Middle frontal gyrus (tissue), 1 donor: ENCODE results near the gene KANK4.
"Not testable (repeated sequence)": the region's sequence is repeated elsewhere in the genome, so short reads cannot be mapped to it uniquely, and the experiment has no call there.

Source experiments
- DNase-seq: peaks from one replicate; pipeline ENCODE4 v3.0.0-alpha.2; 2015; ENCODE audit warnings: low spot score; ENCODE audit errors: extremely low spot score

Gene KANK4

DNA sequence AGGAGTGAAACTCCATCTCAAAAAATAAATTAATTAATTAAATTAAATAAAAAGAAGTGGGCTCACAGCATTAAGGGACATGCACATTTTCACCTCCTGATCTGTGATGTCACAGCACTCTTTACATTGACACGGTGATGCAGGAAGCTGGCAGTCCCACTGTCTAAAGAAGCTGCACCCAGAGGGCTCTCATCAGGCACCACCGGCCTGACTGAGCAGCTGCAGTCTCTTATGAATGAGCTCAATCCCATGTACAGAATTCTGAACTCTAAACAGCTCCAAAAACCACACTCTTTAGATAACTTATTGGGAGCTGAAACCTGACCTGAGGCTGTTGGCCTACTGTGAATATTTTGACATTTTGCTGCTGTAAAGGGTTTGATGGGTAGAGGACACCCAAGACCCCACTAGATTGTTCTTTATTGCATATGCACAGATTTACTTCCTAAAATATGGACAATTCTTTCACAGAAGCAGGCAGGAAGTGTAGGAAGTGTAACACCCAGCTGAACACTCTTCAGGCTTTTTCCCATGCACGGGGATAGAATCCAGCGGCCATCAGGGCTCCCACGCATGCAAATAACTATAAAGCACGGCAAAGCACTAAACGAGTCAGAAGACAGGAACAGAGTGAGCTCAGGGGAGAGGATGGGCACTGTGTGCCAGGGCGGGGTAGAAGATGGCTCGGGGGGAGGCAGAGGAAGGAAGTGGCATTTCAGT is 78.4 kb downstream of the KANK4 start:
- no peak for DNase-seq

DNA sequence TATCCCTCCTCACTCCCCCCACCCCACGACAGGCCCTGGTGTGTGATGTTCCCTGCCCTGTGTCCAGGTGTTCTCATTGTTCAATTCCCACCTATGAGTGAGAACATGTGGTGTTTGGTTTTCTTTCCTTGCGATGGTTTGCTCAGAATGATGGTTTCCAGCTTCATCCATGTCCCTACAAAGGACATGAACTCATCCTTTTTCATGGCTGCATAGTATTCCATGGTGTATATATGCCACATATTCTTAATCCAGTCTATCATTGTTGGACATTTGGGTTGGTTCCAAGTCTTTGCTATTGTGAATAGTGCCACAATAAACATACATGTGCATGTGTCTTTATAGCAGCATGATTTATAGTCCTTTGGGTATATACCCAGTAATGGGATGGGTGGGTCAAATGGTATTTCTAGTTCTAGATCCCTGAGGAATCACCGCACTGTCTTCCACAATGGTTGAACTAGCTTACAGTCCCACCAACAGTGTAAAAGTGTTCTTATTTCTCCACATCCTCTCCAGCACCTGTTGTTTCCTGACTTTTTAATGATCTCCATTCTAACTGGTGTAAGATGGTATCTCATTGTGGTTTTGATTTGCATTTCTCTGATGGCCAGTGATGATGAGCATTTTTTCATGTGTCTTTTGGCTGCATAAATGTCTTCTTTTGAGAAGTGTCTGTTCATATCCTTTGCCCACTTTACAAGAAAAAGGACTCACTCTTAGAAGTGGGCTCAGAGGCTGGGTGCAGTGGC is 79.4 kb downstream of the KANK4 start:
- DNase-seq, result not testable (repeated sequence)

DNA sequence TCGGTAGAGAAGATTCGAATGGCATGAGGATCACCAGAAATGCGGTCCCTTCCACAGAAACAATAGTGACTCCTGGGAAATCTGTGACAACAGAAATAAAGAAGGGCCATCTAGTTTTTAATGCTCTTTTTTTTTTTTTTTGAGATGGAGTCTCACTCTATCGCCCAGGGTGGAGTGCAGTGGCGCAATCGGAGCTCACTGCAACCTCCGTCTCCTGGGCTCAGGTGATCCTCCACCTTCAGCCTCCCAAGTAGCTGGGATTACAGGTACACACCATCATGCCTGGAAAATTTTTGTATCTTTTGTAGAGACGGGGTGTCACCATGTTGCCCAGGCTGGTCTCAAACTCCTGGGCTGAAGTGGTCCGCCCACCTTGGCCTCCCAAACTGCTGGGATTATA is 80.7 kb downstream of the KANK4 start:
- no peak for DNase-seq

DNA sequence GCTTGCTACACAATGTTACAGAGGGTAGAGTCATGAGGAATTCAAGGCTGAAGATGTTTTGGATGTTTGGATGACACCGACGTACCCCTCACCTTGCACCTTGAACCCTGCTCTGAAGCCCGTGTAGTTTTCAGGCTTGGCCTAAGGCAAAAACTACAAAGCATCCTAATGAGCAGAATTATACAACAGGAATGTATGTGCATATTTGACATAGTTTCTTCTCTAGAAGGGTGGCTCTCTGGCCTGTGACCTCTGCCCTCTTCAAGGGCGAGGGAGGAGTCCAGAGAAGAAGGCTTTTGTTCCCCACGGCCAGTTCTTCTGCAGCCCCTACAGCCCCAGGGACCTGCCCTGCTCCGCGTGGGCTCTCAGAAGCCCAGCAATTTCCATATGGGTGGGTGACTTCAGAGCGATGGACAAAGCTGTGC is 81.3 kb downstream of the KANK4 start:
- DNase-seq, result no peak

DNA sequence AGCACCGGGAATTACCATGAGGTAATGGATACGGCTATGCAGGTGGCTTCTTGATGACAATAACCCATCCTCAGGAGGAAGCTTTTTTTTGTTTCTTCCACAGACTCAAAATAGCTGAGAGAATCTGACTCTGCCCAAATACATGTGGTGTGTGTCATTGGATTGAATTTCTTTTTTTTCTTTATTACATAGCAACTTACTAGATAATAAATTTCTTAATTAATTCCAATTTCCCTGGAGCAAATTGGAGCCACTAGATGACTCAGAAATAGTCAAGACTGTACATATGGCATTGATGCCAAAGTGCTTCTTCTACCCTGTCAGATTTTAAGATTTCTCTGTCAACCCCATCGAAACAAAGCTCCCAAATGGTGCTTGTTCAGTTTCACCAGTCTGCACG is 81.9 kb downstream of the KANK4 start:
- DNase-seq, result no peak

DNA sequence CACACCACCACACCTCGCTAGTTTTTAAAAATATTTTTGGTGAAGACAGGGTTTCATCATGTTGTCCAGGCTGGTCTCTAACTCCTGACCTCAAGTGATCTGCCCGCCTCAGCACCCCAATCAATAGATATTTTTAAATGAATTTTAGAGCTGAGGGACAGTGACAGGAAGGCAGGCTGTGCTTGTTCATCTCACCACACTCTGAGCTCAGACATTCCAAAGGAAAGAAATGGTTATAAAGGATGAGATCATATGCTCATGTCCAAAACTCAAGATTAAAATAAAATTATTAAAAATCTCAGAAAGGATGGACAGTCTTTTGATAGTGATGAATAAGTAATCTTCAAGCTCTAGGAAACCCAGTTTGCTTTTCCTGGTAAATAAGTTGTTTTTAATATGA is 83.7 kb downstream of the KANK4 start:
- DNase-seq, result no peak

DNA sequence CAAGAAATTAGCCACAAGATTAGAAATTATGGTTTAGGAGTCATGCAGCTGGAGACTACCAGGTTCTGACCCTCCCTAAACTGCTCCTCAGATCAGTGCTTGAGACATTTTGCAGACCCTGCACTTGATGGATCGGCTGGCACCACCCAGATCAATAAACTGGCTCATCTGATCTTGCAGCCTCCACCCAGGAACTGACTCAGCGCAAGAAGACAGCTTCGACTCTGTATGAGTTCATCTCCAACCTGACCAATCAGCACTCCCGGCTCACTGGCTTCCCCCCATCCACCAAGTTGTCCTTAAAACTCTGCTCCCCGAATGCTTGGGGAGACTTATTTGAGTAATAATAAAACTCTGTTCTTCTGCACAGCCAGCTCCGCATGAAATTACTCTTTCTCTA is 84.5 kb downstream of the KANK4 start:
- DNase-seq, result no peak

DNA sequence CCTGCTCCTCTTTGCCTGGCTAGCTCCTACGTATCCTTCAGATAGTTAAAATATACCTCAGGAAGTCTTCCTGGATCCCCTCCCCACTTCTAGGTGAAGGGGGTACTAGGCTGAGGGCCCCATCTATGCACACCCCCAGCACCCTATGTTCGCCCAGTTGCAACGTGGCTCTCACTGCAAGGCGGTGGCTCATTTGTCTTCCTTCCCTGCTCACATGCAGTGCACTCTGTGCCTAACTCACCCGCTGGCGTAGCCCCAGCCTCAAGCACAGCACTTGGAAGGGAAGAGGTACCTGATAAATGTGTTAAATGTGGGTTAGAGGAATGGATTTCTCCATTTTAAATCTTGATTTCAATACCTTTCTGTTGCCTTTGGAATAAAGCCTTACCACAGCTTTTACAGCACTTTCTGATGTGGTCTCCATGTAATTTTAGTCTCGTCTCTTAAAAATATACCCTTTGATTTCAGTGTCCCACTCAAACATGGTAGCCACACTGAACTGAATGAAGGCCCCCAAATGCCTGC is 85.2 kb downstream of the KANK4 start:
- DNase-seq, result no peak

DNA sequence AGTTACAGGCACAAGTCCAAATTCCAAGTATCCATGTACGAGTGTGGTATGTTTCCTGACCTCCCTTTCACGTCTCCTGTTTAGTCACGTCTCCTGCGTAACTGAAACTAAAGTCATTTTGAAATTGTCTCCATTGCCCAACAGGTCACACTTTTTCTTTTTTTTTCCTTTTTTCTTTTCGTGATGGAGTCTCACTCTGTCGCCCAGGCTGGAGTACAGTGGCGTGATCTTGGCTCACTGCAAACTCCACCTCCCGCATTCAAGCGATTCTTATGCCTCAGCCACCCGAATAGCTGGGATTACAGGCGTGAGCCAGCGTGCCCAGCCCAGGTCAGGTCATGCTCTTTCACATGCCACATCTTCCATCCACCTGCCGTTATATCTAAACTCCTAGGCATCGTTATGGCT is 86.4 kb downstream of the KANK4 start:
- no peak for DNase-seq

DNA sequence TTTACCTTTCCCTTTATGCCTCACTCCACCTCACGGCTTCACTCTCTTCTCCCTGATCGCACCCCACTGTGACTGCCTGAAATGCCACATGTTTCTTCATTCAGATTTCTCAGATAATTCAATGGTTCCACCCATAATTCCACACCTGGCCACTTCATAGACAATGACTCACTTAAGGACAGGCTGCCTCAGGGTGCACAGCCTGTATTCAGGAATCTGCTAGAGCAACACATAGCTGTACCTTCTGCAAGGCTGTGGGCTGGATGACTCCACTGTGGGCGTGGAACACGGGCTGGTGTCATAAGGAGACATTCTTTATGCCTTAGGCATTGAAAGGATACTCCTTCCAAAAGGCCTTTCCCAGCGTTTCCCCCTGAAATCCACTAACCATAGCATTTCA is 88.5 kb downstream of the KANK4 start:
- DNase-seq, result no peak

DNA sequence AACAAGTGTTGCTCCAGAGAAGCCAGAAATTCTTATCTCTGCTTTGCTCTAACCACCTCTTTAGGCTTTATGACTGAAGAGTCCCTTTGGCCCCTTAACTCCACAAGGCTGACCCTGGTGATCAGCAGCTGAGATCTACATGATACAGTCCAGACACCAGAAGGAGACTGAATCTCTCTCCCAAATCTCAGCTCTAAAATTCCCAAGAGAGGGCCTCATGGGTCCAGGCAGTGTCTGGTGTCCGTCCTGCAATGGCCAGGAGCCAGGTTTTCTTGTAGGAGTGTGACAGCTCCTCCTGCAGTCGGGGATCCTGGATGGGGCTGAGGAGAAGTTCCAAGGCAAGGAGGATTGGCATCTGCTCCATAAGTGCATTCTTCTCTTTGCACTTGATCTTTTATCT is 89.3 kb downstream of the KANK4 start:
- no peak for DNase-seq

DNA sequence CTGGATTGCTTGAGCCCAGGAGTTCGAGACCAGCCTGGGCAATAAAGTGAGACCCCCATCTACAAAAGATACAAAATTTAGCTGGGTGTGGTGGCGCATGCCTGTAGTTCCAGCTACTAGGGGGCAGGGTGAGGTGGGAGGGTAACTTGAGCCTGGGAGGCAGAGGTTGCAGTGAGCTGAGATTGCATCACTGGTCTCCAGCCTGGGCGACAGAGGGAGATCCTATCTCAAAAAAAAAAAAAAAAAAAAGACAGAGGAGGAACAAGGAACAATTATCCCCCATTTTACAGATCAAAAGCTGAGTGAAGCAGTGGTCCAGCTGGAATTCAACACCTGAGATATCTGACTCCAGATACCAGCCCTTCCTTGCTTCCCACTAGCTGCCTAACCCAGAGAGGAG is 89.8 kb downstream of the KANK4 start:
- DNase-seq, result no peak

DNA sequence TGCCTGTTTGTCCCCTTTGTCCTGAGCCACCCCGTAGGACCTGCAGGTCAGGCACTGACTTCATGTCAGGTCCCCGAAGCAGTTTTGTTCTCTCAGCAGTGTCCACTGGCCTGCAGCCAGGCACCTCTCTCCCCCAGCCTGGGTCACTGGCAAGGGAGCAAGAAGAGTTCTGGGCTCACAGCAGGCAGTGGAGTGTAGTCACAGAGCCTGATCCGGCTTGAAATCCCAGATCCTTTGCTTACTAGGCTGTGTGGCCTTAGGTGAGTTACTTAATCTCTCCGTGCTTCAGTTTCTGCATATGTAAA is 90.4 kb downstream of the KANK4 start:
- DNase-seq, result no peak

DNA sequence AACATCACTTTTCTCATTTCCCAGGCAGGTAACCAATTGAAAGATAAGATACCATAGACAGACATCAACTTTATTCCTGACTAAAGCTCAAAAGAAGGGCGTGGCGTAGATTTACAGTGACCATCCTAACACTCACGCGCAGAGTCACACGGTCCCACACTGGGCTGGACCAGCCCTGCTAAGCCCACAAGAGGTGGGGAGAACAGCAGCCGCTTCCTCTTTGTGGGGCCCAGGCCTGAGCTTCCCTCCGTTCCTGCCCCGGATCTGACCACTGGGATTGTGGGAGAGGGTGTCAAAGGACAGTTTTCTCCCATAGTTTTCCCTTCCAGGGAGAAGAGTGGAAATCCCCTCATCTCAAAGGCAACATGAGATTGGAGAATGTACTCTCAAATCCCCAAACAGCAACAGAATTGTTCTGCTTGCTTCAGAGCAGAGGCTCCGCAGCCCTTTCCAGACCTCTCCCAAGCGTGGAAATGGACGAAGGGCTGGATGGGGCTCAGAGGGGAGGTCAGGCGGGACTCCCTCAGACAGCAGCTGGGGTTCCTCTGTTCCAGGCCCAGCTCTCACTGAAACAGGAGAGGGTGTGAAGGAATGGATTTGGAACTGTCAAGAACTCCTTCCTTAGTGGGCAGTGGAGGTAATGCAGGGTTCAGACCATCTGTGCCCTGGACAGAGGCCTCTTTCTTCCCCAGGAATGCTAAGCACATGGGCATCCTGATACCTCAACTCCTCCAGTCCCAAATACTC is 90.9 kb downstream of the KANK4 start:
- DNase-seq, result no peak

DNA sequence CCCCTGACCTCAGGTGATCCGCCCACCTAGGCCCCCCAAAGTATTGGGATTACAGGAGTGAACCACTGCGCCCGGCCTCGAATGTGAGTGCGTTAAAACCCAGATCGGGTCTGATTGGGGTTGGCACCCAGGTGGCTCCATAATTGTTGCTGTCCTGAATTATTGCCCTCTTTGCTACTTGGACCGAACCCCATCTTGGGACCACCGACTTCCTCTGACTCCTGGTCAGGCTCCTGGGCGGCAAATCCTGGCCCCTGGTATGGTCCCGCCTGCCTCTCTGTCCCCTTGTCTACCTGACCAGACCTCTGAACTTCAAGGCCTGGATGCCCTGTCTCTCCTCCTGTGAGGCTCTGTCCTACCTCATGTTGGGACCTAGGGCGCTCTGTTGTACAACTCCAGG is 91.7 kb downstream of the KANK4 start:
- no peak for DNase-seq

DNA sequence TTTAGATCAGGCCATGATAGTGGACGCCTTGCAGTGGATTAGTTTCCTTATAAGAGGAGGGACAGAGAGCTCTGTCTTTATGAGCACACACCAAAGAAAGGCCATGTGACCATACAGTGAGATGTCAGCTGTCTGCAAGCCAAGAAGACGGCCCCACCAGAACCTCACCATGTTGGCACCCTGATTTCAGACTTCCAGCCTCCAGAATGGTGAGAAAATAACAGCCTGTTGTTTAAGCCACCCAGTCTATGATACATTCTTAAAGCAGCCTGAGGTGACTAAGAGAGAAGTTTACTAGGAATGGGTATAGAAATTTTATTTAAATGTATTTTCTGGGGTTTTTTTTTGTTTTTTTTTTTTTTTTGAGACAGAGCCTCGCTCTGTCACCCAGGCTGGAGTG is 95.1 kb downstream of the KANK4 start:
- DNase-seq, result no peak

DNA sequence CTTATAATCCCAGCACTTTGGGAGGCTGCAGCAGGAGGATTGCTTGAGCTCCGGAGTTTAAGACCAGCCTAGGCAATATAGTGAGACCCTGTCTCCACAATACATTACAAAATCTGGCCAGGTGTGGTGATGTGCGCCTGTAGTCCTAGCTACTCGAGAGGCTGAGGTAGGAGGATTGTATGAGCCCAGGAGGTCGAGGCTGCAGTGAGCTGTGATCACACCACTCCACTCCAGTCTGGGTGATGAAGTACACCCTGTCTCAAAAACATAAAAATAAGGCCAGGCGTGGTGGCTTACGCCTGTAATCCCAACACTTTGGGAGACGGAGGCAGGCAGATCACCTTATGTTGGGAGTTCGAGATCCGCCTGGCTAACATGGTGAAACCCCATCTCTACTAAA is 96.9 kb downstream of the KANK4 start:
- DNase-seq, result no peak

DNA sequence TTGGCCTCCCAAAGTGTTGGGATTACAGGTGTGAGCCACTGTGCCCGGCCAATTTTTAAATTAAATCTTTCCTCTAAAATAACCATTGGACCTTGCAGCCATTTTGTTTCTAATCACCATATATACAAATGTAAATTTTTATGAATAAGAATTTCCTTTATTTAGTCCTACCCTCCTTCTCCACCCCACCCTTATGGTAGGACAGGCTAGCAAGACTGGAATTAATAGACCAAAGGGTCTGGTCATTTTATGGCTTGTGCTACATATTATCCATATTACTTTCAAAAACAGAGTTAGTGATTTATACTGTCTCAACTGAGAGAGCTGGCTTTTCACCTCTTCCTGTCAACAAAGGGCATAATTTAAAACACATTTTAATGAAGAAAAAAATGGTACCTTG is 98.1 kb downstream of the KANK4 start:
- no peak for DNase-seq

DNA sequence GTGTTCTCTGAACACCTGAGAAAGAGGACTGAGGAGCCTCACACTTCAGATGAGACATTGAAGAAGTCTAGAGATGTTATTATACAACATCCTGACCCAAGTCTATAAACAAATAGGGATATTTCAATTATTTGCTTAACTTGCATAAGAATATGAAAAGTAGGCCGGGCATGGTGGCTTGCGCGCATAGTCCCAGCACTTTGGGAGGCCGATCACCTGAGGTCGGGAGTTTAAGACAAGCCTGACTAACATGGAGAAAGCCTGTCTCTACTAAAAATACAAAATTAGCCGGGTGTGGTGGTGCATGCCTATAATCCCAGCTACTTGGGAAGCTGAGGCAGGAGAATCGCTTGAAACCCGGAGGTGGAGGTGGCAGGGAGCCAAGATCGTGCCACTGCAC is 98.8 kb downstream of the KANK4 start:
- DNase-seq, result not testable (repeated sequence)

DNA sequence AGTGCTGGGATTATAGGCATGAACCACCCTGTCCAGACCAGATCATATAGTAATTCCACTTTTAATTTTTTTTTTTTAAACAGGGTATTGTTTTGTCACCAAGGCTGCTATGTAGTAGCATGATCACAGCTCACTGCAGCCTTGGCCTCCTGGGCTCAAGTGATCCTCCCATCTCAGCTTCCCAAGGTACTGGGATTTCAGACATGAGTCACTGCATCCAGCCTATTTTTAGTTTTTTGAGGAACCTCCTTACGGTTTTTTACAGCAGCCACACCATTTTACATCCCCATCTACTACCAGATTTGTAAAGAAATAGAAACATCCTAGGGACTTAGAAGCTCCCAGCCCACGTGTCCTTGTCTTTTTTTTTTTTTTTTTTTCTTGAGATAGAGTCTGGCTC is 100.6 kb downstream of the KANK4 start:
- DNase-seq, result no peak

DNA sequence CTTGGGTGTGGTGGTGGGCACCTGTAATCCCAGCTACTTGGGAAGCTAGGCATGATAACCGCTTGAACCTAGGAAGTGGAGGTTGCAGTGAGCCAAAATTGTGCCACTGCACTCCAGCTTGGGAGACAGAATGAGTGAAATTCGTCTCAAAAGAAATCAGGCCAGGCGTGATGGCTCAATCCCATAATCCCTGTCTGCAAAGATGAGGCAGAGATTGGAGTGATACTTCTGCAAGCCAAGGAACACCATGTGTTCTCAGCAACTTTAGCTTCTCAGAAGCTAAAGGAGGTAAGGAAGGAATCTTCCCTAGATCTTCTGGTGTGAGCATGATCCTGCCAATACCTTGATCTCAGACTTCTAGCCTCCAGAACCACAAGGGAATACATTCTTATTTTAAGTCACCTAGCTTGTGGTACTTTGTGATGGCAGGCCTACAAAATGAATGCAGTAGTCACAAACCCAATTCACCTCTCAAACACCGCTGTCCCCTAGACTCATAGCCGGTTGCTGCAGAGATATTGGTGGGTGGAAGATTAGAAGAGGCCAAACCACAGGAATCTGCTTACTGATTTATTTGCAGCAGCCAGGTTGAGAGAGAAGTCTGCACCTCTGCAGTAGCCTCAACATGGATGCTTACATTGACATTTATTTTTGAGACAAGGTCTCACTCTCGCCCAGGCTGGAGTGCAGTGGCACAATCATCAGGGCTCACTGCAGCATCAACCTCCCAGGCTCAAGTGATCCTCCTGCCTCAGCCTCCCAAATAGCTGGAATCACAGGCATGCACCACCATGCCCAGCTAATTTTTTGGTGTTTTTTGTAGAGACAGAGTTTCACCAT is 105.9 kb downstream of the KANK4 start:
- DNase-seq, result no peak
